GM21526 (cell line): Measurements from ENCODE around the gene NXPE2.

Source experiments
- ATAC-seq: cut with Tn5 transposase; IDR thresholded peaks from one replicate; pipeline ENCODE4 v1.9.1; 2021; ENCODE audit warnings: moderate library complexity; ENCODE audit not compliant: unreplicated experiment, low FRiP score

Gene NXPE2

GRCh38 chr11:114738954-114739353 lies 60.6 kb downstream of the NXPE2 start:
- no peak for ATAC-seq

DNA sequence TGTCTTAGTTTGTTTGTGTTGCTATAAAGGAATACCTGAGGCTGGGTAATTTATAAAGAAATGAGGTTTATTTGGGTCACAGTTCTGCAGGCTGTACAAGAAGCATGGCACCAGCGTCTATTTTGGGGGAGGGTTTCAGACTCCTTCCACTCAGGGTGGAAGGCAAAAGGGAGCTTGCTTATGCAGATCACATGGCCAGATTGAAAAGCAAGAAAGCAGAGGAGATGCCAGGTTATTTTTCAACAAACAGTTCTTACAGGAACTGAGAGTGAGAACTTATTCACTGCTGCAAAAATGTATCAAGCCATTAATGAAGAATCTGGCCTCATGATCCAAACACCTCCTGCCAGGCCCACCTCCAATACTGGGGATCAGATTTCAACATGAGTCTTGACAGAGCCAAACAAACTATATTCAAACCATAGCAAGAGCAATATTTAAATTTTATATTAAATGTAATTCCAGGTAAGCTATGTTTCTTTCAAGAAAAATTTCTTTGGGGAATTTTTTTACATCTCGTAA lies 66.9 kb downstream of the NXPE2 start:
- no peak for ATAC-seq

GRCh38 chr11:114746013-114746412 lies 67.7 kb downstream of the NXPE2 start:
- no peak for ATAC-seq
